GM12864 (cell line): ENCODE data around the gene QSOX2.

Experiments used
- DNase-seq: peaks from one replicate; pipeline ENCODE4 v3.0.0-alpha.2; 2011; ENCODE audit warnings: low read depth
- H3K4me3 ChIP-seq: 2 replicates; pipeline ENCODE4 v1.5.1; 2011; ENCODE audit warnings: mild to moderate bottlenecking, low read depth, low read length, control low read depth
- CTCF ChIP-seq: IDR thresholded peaks from 2 replicates; pipeline ENCODE4 v1.5.1; 2011; ENCODE audit warnings: low read depth, mild to moderate bottlenecking, moderate library complexity, low read length, control low read depth, inconsistent platforms; ENCODE audit errors: missing control alignments

The QSOX2 gene

GRCh38 chr9:136292026-136292538, 46.5 kb upstream of the QSOX2 start:
- DNase-seq = no peak
- TF ChIP-seq CTCF = no peak
- H3K4me3 ChIP-seq = no peak overlapping the region

- no peak for TF ChIP-seq CTCF
- no peak overlapping the region for H3K4me3 ChIP-seq
- DNase-seq = no peak
Measured at GRCh38 chr9:136291306-136292025, 45.9 kb upstream of the QSOX2 start.

GRCh38 chr9:136290508-136291000, 44.9 kb upstream of the QSOX2 start:
- no peak for TF ChIP-seq CTCF
- DNase-seq = no peak

GRCh38 chr9:136289651-136290507, 44.3 kb upstream of the QSOX2 start:
- H3K4me3 ChIP-seq = no peak overlapping the region
- TF ChIP-seq CTCF = no peak
- DNase-seq = no peak

More at GRCh38 chr9:136290508-136291000, 44.9 kb upstream of the QSOX2 start:
- H3K4me3 ChIP-seq = no peak overlapping the region

GRCh38 chr9:136287960-136288753, 42.5 kb upstream of the QSOX2 start:
- no peak for TF ChIP-seq CTCF
- DNase-seq = no peak
- no peak overlapping the region for H3K4me3 ChIP-seq

GRCh38 chr9:136286987-136287379, 41.4 kb upstream of the QSOX2 start:
- TF ChIP-seq CTCF = no peak
- no peak overlapping the region for H3K4me3 ChIP-seq
- DNase-seq = no peak
